Activated CD4-positive, CD25-positive, alpha-beta regulatory T cell (primary cell): ENCODE results near the gene SNRPA.
"Not testable (repeated sequence)": the region's sequence is repeated elsewhere in the genome, so short reads cannot be mapped to it uniquely, and the experiment has no call there.

Experiments used
- DNase-seq, 4 experiments: peaks; one replicate each; lab custom pipeline; 2025; lab: John Stamatoyannopoulos, UW

Gene SNRPA

GRCh38 chr19:40721936-40722661, 28.9 kb upstream of the SNRPA start:
- no peak for DNase-seq

GRCh38 chr19:40723661-40724254, 27.2 kb upstream of the SNRPA start:
- DNase-seq, result no peak

- DNase-seq, result no peak
Measured at GRCh38 chr19:40724315-40724714, 26.7 kb upstream of the SNRPA start.

- DNase-seq, result no peak
Measured at GRCh38 chr19:40724855-40725254, 26.1 kb upstream of the SNRPA start.

- DNase-seq, result no peak
Measured at GRCh38 chr19:40726279-40726678, 24.7 kb upstream of the SNRPA start.

- not testable (repeated sequence) for DNase-seq
Measured at GRCh38 chr19:40730065-40730464, 20.9 kb upstream of the SNRPA start.

- DNase-seq, result not testable (repeated sequence)
Measured at GRCh38 chr19:40732304-40732703, 18.7 kb upstream of the SNRPA start.

- DNase-seq, result no peak
Measured at GRCh38 chr19:40733149-40733548, 17.9 kb upstream of the SNRPA start.

GRCh38 chr19:40735013-40735771, 15.8 kb upstream of the SNRPA start:
- DNase-seq, result no peak

GRCh38 chr19:40736661-40737060, 14.3 kb upstream of the SNRPA start:
- DNase-seq, result no peak

GRCh38 chr19:40737102-40737644, 13.8 kb upstream of the SNRPA start:
- no peak for DNase-seq

GRCh38 chr19:40739030-40739839, 11.8 kb upstream of the SNRPA start:
- no peak for DNase-seq

- no peak for DNase-seq
Measured at GRCh38 chr19:40739871-40740703, 10.9 kb upstream of the SNRPA start.

- no peak for DNase-seq
Measured at GRCh38 chr19:40740747-40741146, 10.3 kb upstream of the SNRPA start.

GRCh38 chr19:40741527-40742390, 9.2 kb upstream of the SNRPA start:
- DNase-seq, result no peak

GRCh38 chr19:40742477-40742876, 8.5 kb upstream of the SNRPA start:
- no peak for DNase-seq

GRCh38 chr19:40742886-40743285, 8.1 kb upstream of the SNRPA start:
- no peak for DNase-seq

- no peak for DNase-seq
Measured at GRCh38 chr19:40743926-40744325, 7.1 kb upstream of the SNRPA start.

- DNase-seq, result peak in 1 of 4 experiments; percentile 19
Measured at GRCh38 chr19:40744554-40745401, 6.2 kb upstream of the SNRPA start.
